Astrocyte (in vitro differentiated cells and primary cell): ENCODE measurements around the gene CATSPERZ.

Experiments
- CTCF ChIP-seq: IDR thresholded peaks from 2 replicates; pipeline ENCODE4 v1.5.1; 2011; ENCODE audit warnings: low read depth, mild to moderate bottlenecking, inconsistent platforms, low read length, moderate library complexity; ENCODE audit not compliant: insufficient read depth
- EZH2 ChIP-seq: IDR thresholded peaks from 2 replicates; pipeline ENCODE4 v1.6.1; 2012; ENCODE audit warnings: mild to moderate bottlenecking, low read length, inconsistent platforms; ENCODE audit not compliant: insufficient read depth

GRCh38 chr11:64254326-64254725 is 45.8 kb upstream of the CATSPERZ start:
- no peak for TF ChIP-seq CTCF
- no peak for TF ChIP-seq EZH2
